Measurements from ENCODE around the gene TRIP12.

DNA sequence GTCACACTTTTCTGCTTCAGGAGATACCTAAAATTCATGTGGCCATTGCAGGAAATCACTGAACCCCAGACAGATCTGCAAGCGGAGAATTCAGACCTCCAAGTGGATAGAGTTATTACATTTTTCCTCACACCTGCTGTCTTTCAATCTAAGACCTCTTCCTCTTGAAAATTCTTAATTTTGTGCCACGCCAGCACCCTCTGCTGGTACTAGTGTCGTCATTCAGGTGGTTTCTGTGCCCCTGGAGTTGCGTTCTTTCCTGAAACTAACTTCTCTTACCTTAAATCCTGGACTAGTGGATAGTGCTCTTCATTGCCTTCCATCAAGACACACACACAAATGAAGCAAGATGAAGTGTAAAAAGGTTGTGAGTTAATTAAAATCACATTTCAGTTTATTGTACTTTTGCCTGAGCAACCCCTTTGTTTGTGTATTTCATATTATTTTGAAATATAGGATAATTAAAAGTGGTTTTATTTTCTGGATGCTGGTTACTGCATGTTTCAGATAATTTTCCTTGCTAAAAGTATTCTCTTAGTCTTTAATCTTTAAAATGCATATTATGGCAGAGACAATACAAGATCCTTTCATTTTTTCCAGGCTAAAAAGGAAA lies 205.8 kb downstream of the TRIP12 start:
- TF ChIP-seq, protein P1, sequence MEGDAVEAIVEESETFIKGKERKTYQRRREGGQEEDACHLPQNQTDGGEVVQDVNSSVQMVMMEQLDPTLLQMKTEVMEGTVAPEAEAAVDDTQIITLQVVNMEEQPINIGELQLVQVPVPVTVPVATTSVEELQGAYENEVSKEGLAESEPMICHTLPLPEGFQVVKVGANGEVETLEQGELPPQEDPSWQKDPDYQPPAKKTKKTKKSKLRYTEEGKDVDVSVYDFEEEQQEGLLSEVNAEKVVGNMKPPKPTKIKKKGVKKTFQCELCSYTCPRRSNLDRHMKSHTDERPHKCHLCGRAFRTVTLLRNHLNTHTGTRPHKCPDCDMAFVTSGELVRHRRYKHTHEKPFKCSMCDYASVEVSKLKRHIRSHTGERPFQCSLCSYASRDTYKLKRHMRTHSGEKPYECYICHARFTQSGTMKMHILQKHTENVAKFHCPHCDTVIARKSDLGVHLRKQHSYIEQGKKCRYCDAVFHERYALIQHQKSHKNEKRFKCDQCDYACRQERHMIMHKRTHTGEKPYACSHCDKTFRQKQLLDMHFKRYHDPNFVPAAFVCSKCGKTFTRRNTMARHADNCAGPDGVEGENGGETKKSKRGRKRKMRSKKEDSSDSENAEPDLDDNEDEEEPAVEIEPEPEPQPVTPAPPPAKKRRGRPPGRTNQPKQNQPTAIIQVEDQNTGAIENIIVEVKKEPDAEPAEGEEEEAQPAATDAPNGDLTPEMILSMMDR (conservative IDR thresholded peaks at IDR 0.05), result peak; percentile 71
- no peak for TF ChIP-seq ZFX (IDR thresholded peaks at IDR 0.05)

All from C4-2B (cell line).